H1 (cell line): ENCODE measurements around the gene OSBP2. TPM values are rescaled to one million over a fixed set of nuclear protein-coding genes. Genes with fewer than 3 reads are reported as not detected.

Experiments used
- CTCF ChIA-PET: fragments of 300-600 bp; sonication (Branson Sonifier 250); formaldehyde crosslinking; loops from one replicate; lab custom pipeline; 2021; ENCODE audit not compliant: partially characterized antibody; lab: Charles Lee
- POLR2A ChIA-PET: fragments of 300-600 bp; sonication (Branson Sonifier 250); formaldehyde crosslinking; loops from one replicate; lab custom pipeline; 2021; ENCODE audit warnings: inconsistent platforms; ENCODE audit not compliant: partially characterized antibody; lab: Charles Lee
- DNase-seq, 2 experiments: peaks; one replicate each; pipeline versions ENCODE4 v3.0.0 to v3.0.0-alpha.2; 2010 to 2022; ENCODE audit warnings: low spot score in 2 of 2, low read depth in 1 of 2, mixed read lengths in 1 of 2
- FAIRE-seq: peaks from 2 replicates; lab custom pipeline; 2011; peaks lifted over from hg19 to GRCh38; lab: Jason Lieb, UNC
- H2AFZ ChIP-seq: 2 replicates; pipeline ENCODE4 v1.8.1; 2012; ENCODE audit warnings: low read length, inconsistent platforms
- H2AK5ac ChIP-seq: 2 replicates; pipeline ENCODE4 v1.6.1; 2013; ENCODE audit warnings: low read depth, low read length
- H2BK120ac ChIP-seq: replicated peaks from 2 replicates; pipeline ENCODE3; 2013; ENCODE audit warnings: low read depth, low read length, inconsistent platforms
- H2BK12ac ChIP-seq: 2 replicates; pipeline ENCODE4 v1.6.1; 2013; ENCODE audit warnings: low read depth, low read length
- H2BK15ac ChIP-seq: 2 replicates; pipeline ENCODE4 v1.6.1; 2013; ENCODE audit warnings: low read length
- H2BK20ac ChIP-seq: 2 replicates; pipeline ENCODE4 v1.6.1; 2013; ENCODE audit warnings: low read length
- H2BK5ac ChIP-seq: 2 replicates; pipeline ENCODE4 v1.6.1; 2013; ENCODE audit warnings: low read depth, low read length
- H3K14ac ChIP-seq: 2 replicates; pipeline ENCODE4 v1.6.1; 2013; ENCODE audit warnings: inconsistent platforms; ENCODE audit not compliant: insufficient read length
- H3K18ac ChIP-seq: 2 replicates; pipeline ENCODE4 v1.6.1; 2013; ENCODE audit warnings: low read length; ENCODE audit errors: extremely low read depth
- H3K23ac ChIP-seq: 2 replicates; pipeline ENCODE4 v1.6.1; 2013; ENCODE audit warnings: inconsistent platforms; ENCODE audit not compliant: insufficient read length
- H3K23me2 ChIP-seq: 2 replicates; pipeline ENCODE4 v1.6.1; 2013; ENCODE audit warnings: low read depth, low read length
- H3K27ac ChIP-seq: 2 replicates; pipeline ENCODE4 v1.6.1; 2011; ENCODE audit warnings: low read depth, low read length, inconsistent platforms
- H3K27me3 ChIP-seq, 4 experiments: replicated peaks in 1 of 4; 1 replicate in 1 of 4; 2 replicates in 3 of 4; pipeline versions ENCODE4 v1.6.1 to v1.8.1; 2011 to 2013; ENCODE audit warnings: low read length in 3 of 4, mild to moderate bottlenecking in 3 of 4, inconsistent platforms in 2 of 4, mixed read lengths in 2 of 4, moderate library complexity in 1 of 4; ENCODE audit not compliant: control insufficient read depth in 3 of 4, insufficient read depth in 3 of 4; ENCODE audit errors: extremely low read depth in 1 of 4
- H3K36me3 ChIP-seq, 4 experiments: 2 replicates each; pipeline versions ENCODE4 v1.6.1 to v1.8.1; 2011 to 2013; ENCODE audit warnings: mild to moderate bottlenecking in 4 of 4, low read length in 3 of 4, moderate library complexity in 2 of 4, control low read depth in 1 of 4, inconsistent platforms in 1 of 4; ENCODE audit not compliant: insufficient read depth in 4 of 4, control insufficient read depth in 2 of 4
- H3K4ac ChIP-seq: replicated peaks from 2 replicates; pipeline ENCODE3; 2013; ENCODE audit warnings: low read length, low read depth, mixed read lengths, inconsistent platforms; ENCODE audit not compliant: insufficient read length
- H3K4me1 ChIP-seq, 4 experiments: replicated peaks in 1 of 4; 1 replicate in 1 of 4; 2 replicates in 3 of 4; pipeline versions ENCODE4 v1.6.1 to v1.8.1; 2011 to 2013; ENCODE audit warnings: low read length in 3 of 4, inconsistent platforms in 2 of 4, mixed read lengths in 1 of 4; ENCODE audit not compliant: insufficient read depth in 4 of 4, control insufficient read depth in 3 of 4
- H3K4me2 ChIP-seq, 2 experiments: 2 replicates each; pipeline versions ENCODE4 v1.6.1 to v1.8.1; 2011 to 2013; ENCODE audit warnings: low read depth in 2 of 2, low read length in 2 of 2, control low read depth in 1 of 2, inconsistent platforms in 1 of 2, mild to moderate bottlenecking in 1 of 2; ENCODE audit not compliant: insufficient read depth in 1 of 2
- H3K4me3 ChIP-seq, 4 experiments: fragments of 200-600, 300-600 bp in 1 of 4; sonication (generic), shearing (Covaris generic), sonication (Bioruptor Twin) in 1 of 4; 2 replicates each; pipeline versions ENCODE4 v1.5.1 to v1.8.1; 2011 to 2016; ENCODE audit warnings: low read length in 4 of 4, low read depth in 3 of 4, control low read depth in 2 of 4, inconsistent platforms in 2 of 4, mild to moderate bottlenecking in 2 of 4, mixed read lengths in 1 of 4, moderate library complexity in 1 of 4; ENCODE audit not compliant: insufficient read depth in 2 of 4; ENCODE audit errors: extremely low read depth in 1 of 4
- H3K56ac ChIP-seq: replicated peaks from 2 replicates; pipeline ENCODE3; 2013; ENCODE audit warnings: low read depth, mild to moderate bottlenecking, mixed read lengths, low read length, inconsistent platforms; ENCODE audit not compliant: insufficient read length
- H3K79me1 ChIP-seq: 2 replicates; pipeline ENCODE4 v1.6.1; 2013; ENCODE audit warnings: low read depth, low read length, control low read depth
- H3K79me2 ChIP-seq, 2 experiments: 2 replicates each; pipeline versions ENCODE4 v1.6.1 to v1.8.1; 2012 to 2013; ENCODE audit warnings: low read length in 2 of 2, mild to moderate bottlenecking in 2 of 2, inconsistent platforms in 1 of 2; ENCODE audit not compliant: insufficient read depth in 2 of 2, control insufficient read depth in 1 of 2
- H3K9ac ChIP-seq, 4 experiments: replicated peaks in 1 of 4; 1 replicate in 1 of 4; 2 replicates in 3 of 4; pipeline versions ENCODE4 v1.6.1 to v1.8.1; 2011 to 2013; ENCODE audit warnings: low read depth in 3 of 4, low read length in 3 of 4, control low read depth in 2 of 4, mild to moderate bottlenecking in 2 of 4, moderate library complexity in 2 of 4, inconsistent platforms in 1 of 4; ENCODE audit errors: extremely low read depth in 1 of 4
- H3K9me3 ChIP-seq, 2 experiments: 2 replicates each; pipeline versions ENCODE4 v1.6.1 to v1.8.1; 2012 to 2013; ENCODE audit warnings: mild to moderate bottlenecking in 2 of 2, moderate library complexity in 2 of 2, control low read depth in 1 of 2, inconsistent platforms in 1 of 2, low read depth in 1 of 2, low read length in 1 of 2, mixed read lengths in 1 of 2; ENCODE audit not compliant: insufficient read depth in 2 of 2
- H4K20me1 ChIP-seq, 2 experiments: replicated peaks in 1 of 2; 2 replicates each; pipeline versions ENCODE3 to v1.8.1; 2011 to 2013; ENCODE audit warnings: inconsistent platforms in 2 of 2, low read length in 2 of 2, mild to moderate bottlenecking in 1 of 2; ENCODE audit not compliant: insufficient read depth in 2 of 2, control insufficient read depth in 1 of 2
- H4K5ac ChIP-seq: 2 replicates; pipeline ENCODE4 v1.6.1; 2013; ENCODE audit warnings: low read length, low read depth, mixed read lengths, inconsistent platforms; ENCODE audit not compliant: insufficient read length
- H4K8ac ChIP-seq: 2 replicates; pipeline ENCODE4 v1.8.0; 2013; ENCODE audit warnings: mild to moderate bottlenecking, moderate library complexity, low read length, inconsistent platforms; ENCODE audit not compliant: insufficient read depth; ENCODE audit errors: extremely low read depth
- H4K91ac ChIP-seq: replicated peaks from 2 replicates; pipeline ENCODE3; 2013; ENCODE audit warnings: low read length, mixed read lengths, inconsistent platforms; ENCODE audit not compliant: insufficient read length
- GABPA ChIP-seq: IDR thresholded peaks from 2 replicates; pipeline ENCODE4 v1.6.1; 2011; ENCODE audit warnings: mild to moderate bottlenecking, low read length, moderate library complexity, borderline replicate concordance; ENCODE audit not compliant: insufficient read depth
- KDM1A ChIP-seq: fragments of 200-600, 300-600 bp; sonication (generic); IDR thresholded peaks from 2 replicates; pipeline ENCODE4 v1.7.1; 2016; ENCODE audit warnings: mild to moderate bottlenecking, low read length, borderline replicate concordance
- POLR2A ChIP-seq, 2 experiments: IDR thresholded peaks; 1 replicate in 1 of 2; 2 replicates in 1 of 2; pipeline ENCODE4 v1.6.1; 2011; ENCODE audit warnings: low read depth in 2 of 2, low read length in 2 of 2, mild to moderate bottlenecking in 2 of 2; ENCODE audit errors: control extremely low read depth in 1 of 2
- SIRT6 ChIP-seq: IDR thresholded peaks from one replicate; pipeline ENCODE4 v1.7.1; 2012; ENCODE audit warnings: low read length, inconsistent platforms
- WGBS, 2 experiments: shearing (Covaris generic) in 1 of 2; methylation state at CpG; one replicate each; pipeline versions ENCODE4 v1.1.6 to v1.1.7; 2013 to 2015; ENCODE audit warnings: low lambda C conversion rate in 2 of 2, mixed read lengths in 2 of 2, inconsistent platforms in 1 of 2, low coverage in 1 of 2, missing lambda C conversion rate in 1 of 2; ENCODE audit not compliant: insufficient replicate concordance in 2 of 2, insufficient coverage in 1 of 2, insufficient read length in 1 of 2; ENCODE audit errors: extremely low coverage in 1 of 2, missing lambda C conversion rate in 1 of 2; 5-methylcytosine and 5-hydroxymethylcytosine counted together
- polyA plus RNA-seq, 7 experiments: library from polyadenylated mRNA; depleted of rRNA in 3 of 7; stranded (reverse) in 5 of 7; unstranded in 2 of 7; fragments of >200 nt in 5 of 7; fragments of 200-250 nt in 2 of 7; gene quantifications; 1 replicate in 5 of 7; 2 replicates in 1 of 7; 4 replicates in 1 of 7; pipeline versions ENCODE4 v1.2.1 to v1.2.3, GENCODE V29; 2011 to 2013; ENCODE audit warnings: missing spikeins in 2 of 7, mixed read lengths in 2 of 7
- total RNA-seq: library from RNA; stranded (reverse); fragmentation: NEBNext Ultra II Directional; extraction: Animal tissue kit (Norgen Biotek cat#: 25700); gene quantifications from 2 replicates; pipeline ENCODE4 v1.2.1, GENCODE V29; 2021

OSBP2 gene
- total and polyA plus RNA-seq, 2 of the 8 experiments (the other 6 are each of a cell fraction or from before 2014, with no cell fraction given) = 3.4 to 3.7 TPM

DNA sequence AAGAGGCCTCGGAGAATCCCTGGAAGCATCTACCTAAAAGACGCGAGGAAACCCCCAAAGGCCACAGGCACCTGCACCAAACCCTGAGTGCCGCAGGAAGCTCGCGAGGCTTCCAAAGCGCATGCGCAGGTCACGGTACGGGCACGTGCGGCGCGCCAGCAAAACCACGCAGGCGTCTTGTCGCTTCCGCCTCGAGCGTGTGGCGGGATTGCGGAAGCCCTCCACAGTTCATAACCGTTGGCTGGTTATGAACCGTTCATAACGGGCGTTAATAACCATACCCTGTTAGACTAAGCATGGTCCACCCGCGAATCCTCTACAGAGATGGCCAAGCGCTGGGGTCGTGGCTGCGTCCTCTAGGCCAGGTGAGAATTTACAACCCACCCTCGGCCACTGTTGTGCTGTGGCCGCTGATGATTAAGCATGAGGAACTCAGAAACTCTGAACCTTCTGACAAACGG lies 227.5 kb downstream of the OSBP2 start:
- H3K4me1 ChIP-seq = no peaks in the 10 kb centered on the region
- no peaks in the 10 kb centered on the region for H3K9me3 ChIP-seq
- no peaks in the 10 kb centered on the region; the same call in 1 of the 2 replicates for H3K79me1 ChIP-seq
- no peaks in the 10 kb centered on the region for H3K23me2 ChIP-seq
- H3K56ac ChIP-seq = no peak overlapping the region
- no peaks in the 10 kb centered on the region for H3K79me2 ChIP-seq
- no peak overlapping the region for H3K4me3 ChIP-seq
- no peak overlapping the region for H2BK120ac ChIP-seq
- no peak for DNase-seq
- H3K23ac ChIP-seq = no peak overlapping the region
- H3K9ac ChIP-seq = no peak overlapping the region
- TF ChIP-seq SIRT6 = no peak
- no peak for TF ChIP-seq GABPA
- TF ChIP-seq POLR2A (IDR thresholded peaks at IDR 0.05; ENCODE audit: control extremely low read depth in 1 of 2, low read depth in 2 of 2, low read length in 2 of 2) = peak in 1 of 2 experiments; percentile 32; a peak in 1 of 3 replicates
- no peak for TF ChIP-seq KDM1A
- no peak overlapping the region for H3K27ac ChIP-seq
- WGBS, 2 experiments = 97% methylated on average over 34 of the region's 34 CpGs; no CpG with 5 or more reads in 1 of the 2 experiments
- no peak overlapping the region for H2AFZ ChIP-seq
- H3K4ac ChIP-seq = peak overlapping the region; percentile 57
- H4K91ac ChIP-seq = no peak overlapping the region
- H2BK12ac ChIP-seq = no peak overlapping the region
- peaks cover 12 to 36% (median 24%) of the 10 kb centered on the region in 4 experiments for H3K36me3 ChIP-seq
- no peak for FAIRE-seq
- no peak overlapping the region for H2BK20ac ChIP-seq
- H2BK5ac ChIP-seq = no peak overlapping the region
- H4K20me1 ChIP-seq = peaks cover 0 to 2% of the 10 kb centered on the region in 2 experiments
- CTCF ChIA-PET = interaction anchor here (0.6 to 6.2 kb wide), 11 partner anchors 9 to 392 kb away, joined by 3 to 58 read pairs (median 3); no protein-coding TSS in a partner anchor
- no peak overlapping the region for H2AK5ac ChIP-seq
- no peaks in the 10 kb centered on the region for H3K27me3 ChIP-seq
- no peak overlapping the region for H3K14ac ChIP-seq
- H3K4me2 ChIP-seq = no peak overlapping the region
- no peak overlapping the region for H3K18ac ChIP-seq
- no peak overlapping the region for H4K5ac ChIP-seq
- peak overlapping the region; percentile 94 for H4K8ac ChIP-seq
- POLR2A ChIA-PET = interaction anchor here (0.6 to 2.8 kb wide), 11 partner anchors 10 to 163 kb away, joined by 3 to 7 read pairs (median 3); partner anchors contain the start of genes MORC2 and TUG1
- no peak overlapping the region for H2BK15ac ChIP-seq
